Stimulated activated CD4-positive, alpha-beta T cell treated with anti-CD3 and anti-CD28 coated beads, Interleukin-2, amount 100 ng/mL, for 24 hours (primary cell): ENCODE measurements around the gene IL17RC.

Experiments
- DNase-seq, 2 donors: peaks; one replicate each; pipeline ENCODE4 v3.0.0-alpha.2; 2020

The IL17RC gene

DNA sequence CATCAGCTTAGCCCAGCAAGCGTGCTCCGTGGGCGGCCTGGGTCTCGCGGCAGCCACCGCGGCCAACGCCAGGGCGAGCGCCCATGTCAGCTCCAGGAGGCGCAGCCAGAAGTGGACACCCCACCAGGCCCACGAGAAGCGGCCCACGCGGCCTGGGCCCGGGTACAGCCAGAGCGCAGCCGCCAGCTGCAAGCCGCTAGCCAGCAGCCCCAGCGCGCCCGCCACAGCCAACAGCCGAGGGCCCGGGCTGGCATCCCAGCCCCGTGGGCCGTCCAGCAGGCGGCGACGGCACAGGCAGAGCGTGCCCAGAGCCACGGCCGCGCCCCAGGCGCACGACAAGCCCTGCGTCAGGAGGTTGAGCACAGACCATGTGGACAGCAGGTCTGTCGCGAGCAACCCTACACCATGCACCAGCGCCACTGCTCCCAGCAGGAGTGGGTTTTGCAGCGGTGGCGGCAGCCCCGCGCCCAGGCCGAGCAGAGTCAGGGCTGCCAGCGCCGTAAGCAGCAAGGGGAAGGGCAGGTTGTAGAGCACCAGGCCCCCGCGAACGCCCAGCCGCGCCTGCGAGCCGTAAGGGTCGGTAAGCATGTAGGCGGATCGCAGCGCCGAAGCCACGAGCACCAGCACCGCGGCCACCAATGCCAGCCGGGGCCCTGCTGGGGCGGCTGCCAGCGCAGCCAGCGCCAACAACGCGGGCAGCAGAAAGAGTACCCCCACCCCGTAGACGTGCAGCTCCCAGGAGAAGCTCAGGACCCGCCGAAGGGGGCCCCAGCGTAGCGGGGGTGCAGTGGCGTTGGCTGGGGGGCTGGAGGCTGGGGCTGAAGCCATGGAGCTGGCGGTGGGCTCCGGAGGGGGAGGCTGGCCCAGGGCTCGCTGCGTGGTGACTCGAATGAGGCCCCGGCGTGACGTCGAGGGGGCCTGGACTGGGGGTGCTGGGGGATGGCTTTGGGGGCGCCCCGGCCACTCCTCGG is 30.4 kb downstream of the IL17RC start:
- no peak for DNase-seq

DNA sequence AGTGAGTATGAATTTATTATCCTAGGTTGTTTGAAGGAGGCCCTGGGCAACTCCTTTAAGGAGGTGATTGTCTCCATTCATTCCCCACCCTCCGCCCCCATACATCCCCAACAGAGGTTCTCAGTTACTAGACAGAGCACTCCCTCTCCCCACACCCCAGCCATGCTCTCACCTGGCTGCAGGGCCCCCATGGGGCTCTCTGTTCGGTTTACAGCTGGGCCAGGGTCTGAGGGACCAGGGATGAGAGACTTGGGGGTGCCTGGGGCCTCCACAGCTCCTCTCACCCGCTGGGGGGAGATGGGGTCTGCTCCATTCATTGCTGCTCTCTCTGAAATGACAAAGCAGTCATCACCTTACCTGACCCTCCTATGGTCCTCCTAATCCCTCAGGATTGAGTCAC is 31.7 kb downstream of the IL17RC start:
- DNase-seq = no peak

GRCh38 chr3:9949115-9949514 is 32.2 kb downstream of the IL17RC start:
- no peak for DNase-seq

- no peak for DNase-seq
Observed at GRCh38 chr3:9949626-9950025, 32.7 kb downstream of the IL17RC start.

DNA sequence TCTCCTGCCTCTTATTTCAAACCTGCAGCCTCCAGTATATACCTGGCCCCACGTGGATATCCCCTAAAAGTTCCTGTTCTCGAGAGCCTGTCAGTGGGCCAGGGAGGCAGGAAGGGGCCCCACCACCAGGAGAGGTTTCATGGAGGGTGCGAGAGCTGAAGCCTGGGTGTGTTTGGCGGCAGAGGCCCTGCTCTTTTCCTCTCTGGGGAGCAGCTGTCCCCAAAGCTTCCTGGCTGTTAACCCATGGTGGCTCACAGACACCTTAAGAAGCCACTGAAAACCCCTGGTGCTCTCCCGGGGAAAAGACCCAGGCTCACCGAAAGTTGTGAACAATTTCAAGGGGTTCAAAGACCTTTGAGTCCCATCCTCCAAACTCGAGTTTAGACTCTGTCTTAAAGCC is 34.2 kb downstream of the IL17RC start:
- DNase-seq = peak in 1 of 2 donors; percentile 39

DNA sequence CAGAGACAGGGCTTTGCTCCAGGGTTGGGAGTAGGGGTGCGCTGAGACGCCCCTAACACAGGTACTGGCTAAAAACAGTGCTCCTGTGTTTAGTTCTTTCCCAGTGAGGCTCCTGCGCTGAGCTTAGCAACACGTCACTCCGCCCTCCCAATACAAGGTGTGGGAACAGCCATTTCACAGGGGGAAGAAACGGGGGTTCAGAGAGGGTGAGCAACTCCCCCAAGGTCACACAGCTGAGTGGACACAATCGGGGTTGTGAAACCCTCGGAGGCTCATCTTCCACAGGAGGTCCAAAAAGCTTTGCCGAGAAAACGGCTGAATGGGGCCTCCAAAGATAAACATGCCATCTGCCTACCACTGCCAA is 34.7 kb downstream of the IL17RC start:
- peak in 1 of 2 donors; percentile 16 for DNase-seq

DNA sequence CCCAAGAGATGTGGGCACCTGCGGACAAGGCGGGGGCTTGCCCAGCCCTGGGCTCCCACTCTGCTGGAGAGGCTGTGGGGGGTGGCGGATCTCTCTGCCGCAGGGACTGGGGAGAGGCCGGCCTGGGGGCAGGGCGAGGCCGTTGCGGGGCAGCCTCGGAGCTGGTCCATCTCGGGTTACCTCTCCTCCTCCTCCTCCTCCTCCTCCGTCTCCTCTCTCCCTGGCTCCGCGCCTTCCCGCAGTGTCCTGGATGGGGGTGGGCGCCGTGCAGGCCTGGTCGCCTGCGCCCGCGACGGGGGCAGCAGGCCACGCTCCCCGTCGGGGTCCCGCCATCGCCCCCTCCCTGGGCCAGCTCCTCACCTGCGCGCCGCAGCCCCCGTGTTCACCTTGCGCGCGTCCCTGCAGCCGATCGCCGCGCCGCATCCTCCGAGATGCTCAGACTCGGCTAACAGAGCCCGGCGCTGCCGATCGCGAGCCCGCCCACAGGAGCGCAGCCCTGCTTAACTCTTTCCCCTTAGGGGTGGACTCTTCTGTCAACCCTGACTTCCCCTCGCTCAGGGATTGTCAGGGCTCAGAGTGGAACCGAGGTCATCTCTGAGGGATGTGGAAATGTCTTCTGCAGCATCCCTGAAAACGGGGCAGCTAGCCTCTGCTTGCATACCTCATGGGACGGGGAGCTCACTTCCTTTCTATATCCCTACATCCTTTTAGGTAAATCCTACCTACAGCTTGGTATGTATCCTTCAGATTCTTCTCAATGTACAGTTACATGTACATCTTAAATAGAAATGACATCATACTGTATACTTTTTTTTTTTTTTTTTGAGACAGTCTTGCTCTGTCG is 35.3 kb downstream of the IL17RC start, which contains the start of gene PRRT3:
PRRT3 (minus strand) TSS at position 447 of the 844 bp plus-strand sequence. CDS start 2,293 bp downstream, outside the sequence.
- peak; percentile 68 to 73 for DNase-seq

GRCh38 chr3:9955067-9955502 is 38.2 kb downstream of the IL17RC start:
- no peak for DNase-seq

- no peak for DNase-seq
Observed at GRCh38 chr3:9955611-9956352, 38.9 kb downstream of the IL17RC start.

- DNase-seq = no peak
Observed at GRCh38 chr3:9957214-9957613, 40.3 kb downstream of the IL17RC start.

DNA sequence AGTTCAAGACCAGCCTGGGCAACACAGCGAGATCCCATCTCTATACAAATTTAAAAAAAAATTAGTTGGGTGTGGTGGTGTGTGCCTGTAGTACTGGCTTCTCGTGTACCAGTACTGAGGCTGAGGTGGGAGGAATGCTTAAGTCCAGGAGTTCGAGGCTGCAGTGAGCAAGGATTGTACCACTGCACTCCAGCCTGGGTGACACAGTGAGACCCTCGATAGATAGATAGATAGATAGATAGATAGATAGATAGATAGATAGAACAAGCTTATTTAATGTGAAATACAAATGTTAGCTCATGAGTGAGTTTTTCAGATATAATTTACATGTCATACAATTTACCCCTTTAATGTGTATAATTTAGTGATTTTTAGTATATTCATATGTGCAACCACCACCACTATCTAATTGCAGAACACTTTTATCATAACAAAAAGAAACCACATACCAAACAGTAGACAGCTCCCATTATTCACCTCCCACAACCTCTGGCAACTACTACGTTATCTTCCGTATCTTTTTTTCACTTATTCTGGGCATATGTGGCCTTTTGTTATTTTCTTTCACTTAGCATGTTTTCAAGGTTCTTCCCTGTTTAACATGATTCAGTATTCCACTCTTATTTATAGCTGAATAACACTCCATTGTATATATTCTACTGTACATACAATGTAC is 48.4 kb downstream of the IL17RC start:
- DNase-seq = no peak

DNA sequence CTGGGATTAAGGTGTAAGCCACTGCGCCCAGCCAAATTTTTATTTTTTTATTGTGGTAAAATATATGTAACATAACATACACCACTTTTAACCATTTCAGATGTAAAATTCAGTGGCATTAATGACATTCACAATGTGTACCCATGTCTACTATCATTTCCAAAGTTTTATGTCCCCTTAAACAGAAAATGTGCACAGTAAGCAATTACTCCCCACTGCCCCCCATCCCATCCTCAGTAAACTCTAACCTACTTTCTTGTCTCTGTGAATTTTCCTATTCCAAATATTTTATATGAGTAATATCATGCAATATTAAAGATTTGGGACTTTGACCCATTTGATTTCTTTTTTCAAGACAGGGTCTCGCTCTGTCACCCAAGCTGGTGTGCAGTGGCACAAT is 49.9 kb downstream of the IL17RC start:
- no peak for DNase-seq

- no peak for DNase-seq
Observed at GRCh38 chr3:9969632-9970019, 52.7 kb downstream of the IL17RC start.

- DNase-seq = no peak
Observed at GRCh38 chr3:9970020-9970652, 53.2 kb downstream of the IL17RC start.

DNA sequence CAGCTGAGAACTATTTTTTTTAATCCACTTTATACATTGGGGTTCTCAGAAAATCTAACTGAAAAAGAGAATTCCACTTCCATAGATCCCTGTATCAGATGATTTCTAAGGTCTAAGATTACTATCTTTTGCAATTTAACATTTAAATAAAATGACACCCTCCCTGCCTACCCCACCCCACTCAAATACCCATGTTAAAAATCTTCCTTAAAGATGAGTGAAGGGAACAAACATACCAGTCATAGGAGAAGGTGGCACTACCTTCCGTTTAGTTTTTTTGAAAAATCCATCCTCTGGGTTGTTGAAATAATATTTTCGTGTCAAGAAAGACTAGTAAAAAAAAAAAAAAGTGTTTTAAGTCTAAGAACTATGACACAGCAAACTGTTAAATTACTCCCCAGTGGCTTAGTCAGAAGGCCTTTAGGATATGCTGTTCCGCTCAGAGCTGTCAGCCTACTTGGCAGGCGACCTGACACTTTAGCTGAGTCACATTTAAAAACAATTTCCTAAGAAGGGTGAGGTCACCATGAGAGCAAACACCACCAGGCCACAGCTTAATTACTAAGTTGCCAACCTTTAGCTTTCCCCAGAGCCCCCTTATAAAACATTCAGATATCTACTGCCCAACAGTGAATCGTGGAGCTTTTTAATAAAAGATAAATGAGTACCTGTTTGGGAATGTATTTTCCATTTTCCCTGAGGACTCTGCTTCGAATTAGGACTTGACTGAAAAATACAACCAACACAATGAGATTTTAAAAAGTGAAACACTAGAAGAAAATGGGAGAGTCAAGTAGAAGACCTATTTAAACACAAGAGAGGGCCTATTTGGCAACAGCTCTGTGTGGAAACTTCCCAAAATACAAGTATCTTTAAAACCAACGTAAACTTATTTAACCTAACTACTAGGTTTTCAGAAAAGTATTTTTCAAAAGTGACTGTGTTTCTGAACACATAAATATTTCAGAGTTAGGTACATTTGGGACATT is 60.1 kb downstream of the IL17RC start:
- DNase-seq = peak in 1 of 2 donors; percentile 17

- DNase-seq = no peak
Observed at GRCh38 chr3:9978710-9979305, 61.9 kb downstream of the IL17RC start.

- DNase-seq = no peak
Observed at GRCh38 chr3:9980251-9980650, 63.4 kb downstream of the IL17RC start.
